GM12873 (cell line): ENCODE data around the gene LDLRAD4.

ENCODE experiments used
- CTCF ChIP-seq: IDR thresholded peaks from 2 replicates; pipeline ENCODE4 v1.5.1; 2012; ENCODE audit warnings: low read depth, mild to moderate bottlenecking, moderate library complexity, low read length, control low read depth; ENCODE audit not compliant: insufficient read depth; ENCODE audit errors: missing control alignments

The LDLRAD4 gene

GRCh38 chr18:13269013-13269280 lies 50.4 kb downstream of the LDLRAD4 start:
- TF ChIP-seq CTCF: no peak

GRCh38 chr18:13269521-13270011 lies 51.0 kb downstream of the LDLRAD4 start:
- TF ChIP-seq CTCF: no peak

GRCh38 chr18:13270279-13270855 lies 51.8 kb downstream of the LDLRAD4 start:
- TF ChIP-seq CTCF: no peak

GRCh38 chr18:13271302-13271911 lies 52.8 kb downstream of the LDLRAD4 start:
- no peak for TF ChIP-seq CTCF

- no peak for TF ChIP-seq CTCF
Observed at GRCh38 chr18:13272416-13272815, 53.9 kb downstream of the LDLRAD4 start.

- TF ChIP-seq CTCF: no peak
Observed at GRCh38 chr18:13273800-13274199, 55.2 kb downstream of the LDLRAD4 start.

GRCh38 chr18:13275075-13275474 lies 56.5 kb downstream of the LDLRAD4 start:
- no peak for TF ChIP-seq CTCF
